Measurements from ENCODE around the gene SLC24A3.

The SLC24A3 gene

DNA sequence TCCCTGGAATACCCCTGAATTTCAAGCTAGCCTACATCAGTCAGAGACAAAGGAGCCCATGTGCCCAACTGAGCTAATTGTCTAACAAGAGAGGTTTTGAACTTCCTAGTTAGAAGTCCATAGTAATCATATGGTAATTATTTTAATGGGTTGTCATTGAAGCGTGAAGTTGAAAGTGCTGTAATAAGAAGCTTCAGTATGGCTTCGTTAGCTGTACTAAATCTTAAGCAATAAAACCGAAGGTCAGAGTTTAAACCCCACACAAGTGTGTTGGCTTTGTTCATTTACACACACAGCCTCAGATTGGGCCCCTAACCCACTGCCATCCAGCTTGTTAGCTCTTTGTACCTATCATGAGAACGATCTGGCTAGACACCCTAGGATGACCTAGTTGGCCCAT, 350.0 kb downstream of the SLC24A3 start:
- H3K4ac ChIP-seq (ENCODE audit: low read depth, low read length): no peak overlapping the region
- H4K5ac ChIP-seq (ENCODE audit: low read length): no peak overlapping the region
- H3K79me2 ChIP-seq (ENCODE audit: control insufficient read depth, insufficient read depth, low read length): no peaks in the 10 kb centered on the region
- H3K36me3 ChIP-seq (ENCODE audit: control insufficient read depth, insufficient read depth, low read length): no peaks in the 10 kb centered on the region
- no peaks in the 10 kb centered on the region for H3K4me1 ChIP-seq (ENCODE audit: control insufficient read depth, low read depth, low read length)
- no peak overlapping the region for H3K4me2 ChIP-seq (ENCODE audit: low read length)
- H3K56ac ChIP-seq (ENCODE audit: low read length): no peak overlapping the region
- no peaks in the 10 kb centered on the region for H3K27me3 ChIP-seq (ENCODE audit: insufficient read depth, low read length, poor library complexity)
- no peaks in the 10 kb centered on the region for H3K79me1 ChIP-seq (ENCODE audit: low read length)
- no peak overlapping the region for H2BK120ac ChIP-seq (ENCODE audit: low read depth, low read length)
- H3K23ac ChIP-seq (ENCODE audit: low read length): no peak overlapping the region
- no peak overlapping the region for H3K18ac ChIP-seq (ENCODE audit: low read length)
- H4K8ac ChIP-seq (ENCODE audit: low read depth, low read length): no peak overlapping the region
- H3K27ac ChIP-seq (ENCODE audit: low read depth, low read length): no peak overlapping the region
- no peak overlapping the region for H2BK15ac ChIP-seq (replicated peaks; ENCODE audit: low read depth)
- no peak overlapping the region for H2AK5ac ChIP-seq (ENCODE audit: low read length)
- no peak for DNase-seq
- no peak overlapping the region for H2BK5ac ChIP-seq (ENCODE audit: low read length)
- no peak overlapping the region for H3K4me3 ChIP-seq (ENCODE audit: low read length)
- WGBS (ENCODE audit: extremely low coverage, insufficient coverage, low lambda C conversion rate): no CpG with 5 or more reads among the region's 4 CpGs
- H3K9ac ChIP-seq (ENCODE audit: low read length): no peak overlapping the region

- no peak overlapping the region for H4K5ac ChIP-seq (ENCODE audit: low read length)
- DNase-seq: no peak
- H3K4ac ChIP-seq (ENCODE audit: low read depth, low read length): no peak overlapping the region
- H3K79me2 ChIP-seq (ENCODE audit: control insufficient read depth, insufficient read depth, low read length): no peaks in the 10 kb centered on the region
- WGBS (ENCODE audit: extremely low coverage, insufficient coverage, low lambda C conversion rate): 100% methylated on average over 1 of the region's 3 CpGs
- no peaks in the 10 kb centered on the region for H3K4me1 ChIP-seq (ENCODE audit: control insufficient read depth, low read depth, low read length)
- H3K23ac ChIP-seq (ENCODE audit: low read length): no peak overlapping the region
- H3K4me2 ChIP-seq (ENCODE audit: low read length): no peak overlapping the region
- no peak overlapping the region for H3K56ac ChIP-seq (ENCODE audit: low read length)
- no peak overlapping the region for H3K27ac ChIP-seq (ENCODE audit: low read depth, low read length)
- H3K36me3 ChIP-seq (ENCODE audit: control insufficient read depth, insufficient read depth, low read length): no peaks in the 10 kb centered on the region
- no peak overlapping the region for H2BK5ac ChIP-seq (ENCODE audit: low read length)
- H3K27me3 ChIP-seq (ENCODE audit: insufficient read depth, low read length, poor library complexity): no peaks in the 10 kb centered on the region
- H3K4me3 ChIP-seq (ENCODE audit: low read length): no peak overlapping the region
- H2BK15ac ChIP-seq (replicated peaks; ENCODE audit: low read depth): no peak overlapping the region
- H4K8ac ChIP-seq (ENCODE audit: low read depth, low read length): no peak overlapping the region
- H3K18ac ChIP-seq (ENCODE audit: low read length): no peak overlapping the region
- H3K79me1 ChIP-seq (ENCODE audit: low read length): no peaks in the 10 kb centered on the region
- no peak overlapping the region for H2BK120ac ChIP-seq (ENCODE audit: low read depth, low read length)
- no peak overlapping the region for H3K9ac ChIP-seq (ENCODE audit: low read length)
- no peak overlapping the region for H2AK5ac ChIP-seq (ENCODE audit: low read length)
Measured at GRCh38 chr20:19564261-19564660, 351.8 kb downstream of the SLC24A3 start.

- Histone ChIP-seq H3K23ac (ENCODE audit: low read length) (no peak overlapping the region), H3K4ac (ENCODE audit: low read depth, low read length) (no peak overlapping the region), H3K27me3 (ENCODE audit: insufficient read depth, low read length, poor library complexity) (no peaks in the 10 kb centered on the region), H2BK120ac (ENCODE audit: low read depth, low read length) (no peak overlapping the region), H3K4me3 (ENCODE audit: low read length) (no peak overlapping the region), H3K36me3 (ENCODE audit: control insufficient read depth, insufficient read depth, low read length) (no peaks in the 10 kb centered on the region), H3K56ac (ENCODE audit: low read length) (no peak overlapping the region), H3K27ac (ENCODE audit: low read depth, low read length) (no peak overlapping the region), H3K79me1 (ENCODE audit: low read length) (no peaks in the 10 kb centered on the region), H2AK5ac (ENCODE audit: low read length) (no peak overlapping the region), H3K4me1 (ENCODE audit: control insufficient read depth, low read depth, low read length) (no peaks in the 10 kb centered on the region), H4K5ac (ENCODE audit: low read length) (no peak overlapping the region), H2BK5ac (ENCODE audit: low read length) (no peak overlapping the region), H3K79me2 (ENCODE audit: control insufficient read depth, insufficient read depth, low read length) (no peaks in the 10 kb centered on the region), H3K9ac (ENCODE audit: low read length) (no peak overlapping the region), H3K18ac (ENCODE audit: low read length) (no peak overlapping the region), H4K8ac (ENCODE audit: low read depth, low read length) (no peak overlapping the region), H3K4me2 (ENCODE audit: low read length) (no peak overlapping the region), H2BK15ac (replicated peaks; ENCODE audit: low read depth) (no peak overlapping the region)
- DNase-seq: no peak
- no CpG with 5 or more reads among the region's 2 CpGs for WGBS (ENCODE audit: extremely low coverage, insufficient coverage, low lambda C conversion rate)
Measured at GRCh38 chr20:19565736-19566135, 353.3 kb downstream of the SLC24A3 start.

DNA sequence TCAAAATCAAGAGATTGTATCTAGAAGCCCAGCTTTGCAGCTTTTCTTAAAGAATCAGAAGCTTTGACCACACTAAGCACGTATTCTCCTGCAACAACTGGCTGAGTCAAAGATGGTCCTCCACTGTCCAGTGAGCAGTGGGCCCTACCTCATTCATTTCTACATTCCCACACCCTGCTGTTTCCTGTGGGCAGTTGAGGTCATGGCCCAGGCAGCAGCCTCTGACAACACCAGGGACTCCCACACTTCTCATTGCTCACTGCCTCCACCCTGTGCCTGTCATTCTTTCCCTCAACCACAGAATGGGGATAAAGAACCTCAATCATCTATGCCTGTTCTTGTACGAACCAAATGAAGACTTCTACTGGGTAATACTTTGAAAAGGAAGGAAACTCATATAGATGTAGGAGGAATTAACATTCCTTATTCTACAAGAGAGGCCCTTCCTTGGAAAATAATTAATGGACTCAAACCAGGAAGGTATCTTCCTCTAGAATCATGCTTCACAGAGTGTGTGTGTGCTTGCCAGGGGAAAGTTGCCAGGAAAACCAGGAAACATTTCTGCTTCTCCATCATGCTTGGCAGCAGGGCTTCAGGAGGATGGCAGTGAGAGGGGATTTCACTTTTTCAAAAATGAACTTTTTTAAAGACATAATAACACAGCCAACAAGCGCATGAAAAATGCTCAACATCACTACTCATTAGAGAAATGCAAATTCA, 353.9 kb downstream of the SLC24A3 start:
- H3K4ac ChIP-seq (ENCODE audit: low read depth, low read length): no peak overlapping the region
- H2BK15ac ChIP-seq (replicated peaks; ENCODE audit: low read depth): no peak overlapping the region
- H3K4me3 ChIP-seq (ENCODE audit: low read length): no peak overlapping the region

GRCh38 chr20:19568128-19568527, 355.7 kb downstream of the SLC24A3 start:
- H3K4me3 ChIP-seq (ENCODE audit: low read length): no peak overlapping the region
- no peak overlapping the region for H2BK15ac ChIP-seq (replicated peaks; ENCODE audit: low read depth)
- no peaks in the 10 kb centered on the region for H3K4me1 ChIP-seq (ENCODE audit: control insufficient read depth, low read depth, low read length)
- H3K4me2 ChIP-seq (ENCODE audit: low read length): no peak overlapping the region
- no peaks in the 10 kb centered on the region for H3K36me3 ChIP-seq (ENCODE audit: control insufficient read depth, insufficient read depth, low read length)
- no peak for DNase-seq
- H4K5ac ChIP-seq (ENCODE audit: low read length): no peak overlapping the region
- no peaks in the 10 kb centered on the region for H3K27me3 ChIP-seq (ENCODE audit: insufficient read depth, low read length, poor library complexity)
- no peak overlapping the region for H3K18ac ChIP-seq (ENCODE audit: low read length)
- no peak overlapping the region for H3K56ac ChIP-seq (ENCODE audit: low read length)
- no peak overlapping the region for H3K4ac ChIP-seq (ENCODE audit: low read depth, low read length)
- whole genome bisulfite sequencing (ENCODE audit: extremely low coverage, insufficient coverage, low lambda C conversion rate): no CpG with 5 or more reads among the region's 2 CpGs
- H2AK5ac ChIP-seq (ENCODE audit: low read length): no peak overlapping the region
- no peak overlapping the region for H3K27ac ChIP-seq (ENCODE audit: low read depth, low read length)
- no peak overlapping the region for H2BK120ac ChIP-seq (ENCODE audit: low read depth, low read length)
- no peaks in the 10 kb centered on the region for H3K79me2 ChIP-seq (ENCODE audit: control insufficient read depth, insufficient read depth, low read length)
- no peak overlapping the region for H3K9ac ChIP-seq (ENCODE audit: low read length)
- H2BK5ac ChIP-seq (ENCODE audit: low read length): no peak overlapping the region
- H3K23ac ChIP-seq (ENCODE audit: low read length): no peak overlapping the region
- H3K79me1 ChIP-seq (ENCODE audit: low read length): no peaks in the 10 kb centered on the region
- H4K8ac ChIP-seq (ENCODE audit: low read depth, low read length): no peak overlapping the region

More for the DNA sequence above, 353.9 kb downstream of the SLC24A3 start:
- Histone ChIP-seq H4K8ac (ENCODE audit: low read depth, low read length) (no peak overlapping the region), H3K36me3 (ENCODE audit: control insufficient read depth, insufficient read depth, low read length) (no peaks in the 10 kb centered on the region), H3K56ac (ENCODE audit: low read length) (no peak overlapping the region), H3K23ac (ENCODE audit: low read length) (no peak overlapping the region), H2AK5ac (ENCODE audit: low read length) (no peak overlapping the region), H3K4me2 (ENCODE audit: low read length) (no peak overlapping the region), H3K79me2 (ENCODE audit: control insufficient read depth, insufficient read depth, low read length) (no peaks in the 10 kb centered on the region), H2BK5ac (ENCODE audit: low read length) (no peak overlapping the region), H3K27ac (ENCODE audit: low read depth, low read length) (no peak overlapping the region), H3K4me1 (ENCODE audit: control insufficient read depth, low read depth, low read length) (no peaks in the 10 kb centered on the region), H2BK120ac (ENCODE audit: low read depth, low read length) (no peak overlapping the region), H3K9ac (ENCODE audit: low read length) (no peak overlapping the region), H3K18ac (ENCODE audit: low read length) (no peak overlapping the region), H3K79me1 (ENCODE audit: low read length) (no peaks in the 10 kb centered on the region), H3K27me3 (ENCODE audit: insufficient read depth, low read length, poor library complexity) (no peaks in the 10 kb centered on the region), H4K5ac (ENCODE audit: low read length) (no peak overlapping the region)
- no peak for DNase-seq
- WGBS (ENCODE audit: extremely low coverage, insufficient coverage, low lambda C conversion rate): no CpG with 5 or more reads among the region's 3 CpGs

DNA sequence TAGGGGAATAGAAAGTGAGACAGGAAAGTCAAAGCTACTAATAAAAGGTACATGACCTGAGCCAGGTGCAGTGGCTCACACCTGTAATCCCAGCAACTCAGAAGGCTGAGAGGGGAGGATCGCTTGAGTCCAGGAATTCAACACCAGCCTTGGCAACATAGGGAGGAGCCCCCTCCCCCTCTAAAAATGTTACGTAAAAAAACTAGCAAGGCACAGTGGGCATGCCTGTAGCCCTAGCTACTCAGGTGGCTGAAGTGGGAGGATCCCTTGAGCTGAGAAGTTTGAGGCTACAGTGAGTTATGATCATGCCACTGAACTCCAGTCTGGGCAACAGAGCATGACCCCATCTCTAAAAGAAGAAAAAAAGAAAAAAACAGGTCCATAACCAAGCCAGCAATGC, 359.6 kb downstream of the SLC24A3 start:
- no peak for DNase-seq
- Histone ChIP-seq H3K79me1 (ENCODE audit: low read length) (no peaks in the 10 kb centered on the region), H2BK120ac (ENCODE audit: low read depth, low read length) (no peak overlapping the region), H4K8ac (ENCODE audit: low read depth, low read length) (no peak overlapping the region), H3K4me3 (ENCODE audit: low read length) (no peak overlapping the region), H3K36me3 (ENCODE audit: control insufficient read depth, insufficient read depth, low read length) (no peaks in the 10 kb centered on the region), H3K56ac (ENCODE audit: low read length) (no peak overlapping the region), H3K27ac (ENCODE audit: low read depth, low read length) (no peak overlapping the region), H4K5ac (ENCODE audit: low read length) (no peak overlapping the region), H3K27me3 (ENCODE audit: insufficient read depth, low read length, poor library complexity) (no peaks in the 10 kb centered on the region), H3K4ac (ENCODE audit: low read depth, low read length) (no peak overlapping the region), H2BK15ac (replicated peaks; ENCODE audit: low read depth) (no peak overlapping the region), H3K9ac (ENCODE audit: low read length) (no peak overlapping the region), H3K18ac (ENCODE audit: low read length) (no peak overlapping the region), H2AK5ac (ENCODE audit: low read length) (no peak overlapping the region), H3K4me2 (ENCODE audit: low read length) (no peak overlapping the region), H3K4me1 (ENCODE audit: control insufficient read depth, low read depth, low read length) (no peaks in the 10 kb centered on the region), H3K23ac (ENCODE audit: low read length) (no peak overlapping the region), H3K79me2 (ENCODE audit: control insufficient read depth, insufficient read depth, low read length) (no peaks in the 10 kb centered on the region), H2BK5ac (ENCODE audit: low read length) (no peak overlapping the region)
- WGBS (ENCODE audit: extremely low coverage, insufficient coverage, low lambda C conversion rate): no CpG with 5 or more reads among the region's 2 CpGs

All from mesendoderm (in vitro differentiated cells).